ENCODE measurements around the gene TRIM26.
"Not testable (repeated sequence)": the region's sequence is repeated elsewhere in the genome, so short reads cannot be mapped to it uniquely, and the experiment has no call there.

The TRIM26 gene

DNA sequence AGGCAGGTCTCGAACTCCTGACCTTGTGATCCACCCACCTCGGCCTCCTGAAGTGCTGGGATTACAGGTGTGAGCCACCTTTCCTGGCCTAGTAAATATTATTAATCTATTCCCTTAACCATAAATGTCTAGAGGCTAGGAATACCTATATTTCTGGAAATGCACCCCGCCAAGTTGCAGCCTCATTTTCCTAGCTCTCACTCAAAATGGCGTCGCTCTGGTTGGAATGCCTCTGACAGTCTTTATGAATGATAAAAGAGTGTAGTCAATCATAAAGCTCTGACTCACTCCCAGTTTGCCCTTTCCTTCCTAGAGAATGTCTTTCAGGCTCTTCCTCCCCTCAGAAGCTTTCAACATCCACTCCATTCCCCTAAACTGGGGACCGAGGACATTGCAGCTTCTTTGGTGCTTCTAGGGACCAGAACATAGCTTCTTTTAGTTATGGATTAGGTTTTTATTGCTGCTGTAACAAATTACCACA is 14.1 kb upstream of the TRIM26 start:
- H3K4me1 ChIP-seq (ENCODE audit: insufficient read depth, low read length): no peaks in the 10 kb centered on the region
- no peak overlapping the region for H3K27ac ChIP-seq (ENCODE audit: low read depth, low read length)
- no peaks in the 10 kb centered on the region for H3K27me3 ChIP-seq (ENCODE audit: control insufficient read depth in 1 of 2, insufficient read depth in 2 of 2, low read length in 2 of 2)
- H3K9me3 ChIP-seq (ENCODE audit: low read length): no peaks in the 10 kb centered on the region
- no peak overlapping the region for H3K9ac ChIP-seq (ENCODE audit: low read length)
- no peak overlapping the region for H3K4me3 ChIP-seq (ENCODE audit: low read depth in 1 of 2, low read length in 2 of 2)
- no peaks in the 10 kb centered on the region for H3K36me3 ChIP-seq (ENCODE audit: insufficient read depth, low read length)

DNA sequence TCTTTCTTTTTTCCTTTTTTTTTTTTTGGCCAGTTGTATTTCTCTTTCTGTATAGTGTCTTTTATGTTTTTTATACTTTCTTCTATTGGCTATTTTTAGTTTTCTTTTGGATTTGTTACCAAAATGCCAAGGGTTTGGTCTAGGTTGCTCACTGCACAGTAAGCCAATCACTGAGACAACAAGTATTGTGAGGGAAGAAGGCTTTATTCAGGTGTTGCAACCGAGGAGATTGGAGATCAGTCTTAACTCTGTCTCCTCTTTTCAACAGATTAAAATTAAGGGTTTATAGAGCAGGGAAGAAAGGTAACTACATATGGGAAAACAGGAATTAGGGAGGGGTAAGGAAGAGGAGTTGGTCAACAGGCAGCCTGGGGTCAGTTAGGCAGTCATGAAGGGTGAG is 10.1 kb upstream of the TRIM26 start:
- no peaks in the 10 kb centered on the region for H3K4me1 ChIP-seq (ENCODE audit: insufficient read depth, low read length)
- no peak overlapping the region for H3K9ac ChIP-seq (ENCODE audit: low read length)
- H3K4me3 ChIP-seq (ENCODE audit: low read depth in 1 of 2, low read length in 2 of 2): no peak overlapping the region
- H3K36me3 ChIP-seq (ENCODE audit: insufficient read depth, low read length): no peaks in the 10 kb centered on the region
- H3K27me3 ChIP-seq (ENCODE audit: control insufficient read depth in 1 of 2, insufficient read depth in 2 of 2, low read length in 2 of 2): no peaks in the 10 kb centered on the region
- no peak overlapping the region for H3K27ac ChIP-seq (ENCODE audit: low read depth, low read length)
- no peaks in the 10 kb centered on the region for H3K9me3 ChIP-seq (ENCODE audit: low read length)

DNA sequence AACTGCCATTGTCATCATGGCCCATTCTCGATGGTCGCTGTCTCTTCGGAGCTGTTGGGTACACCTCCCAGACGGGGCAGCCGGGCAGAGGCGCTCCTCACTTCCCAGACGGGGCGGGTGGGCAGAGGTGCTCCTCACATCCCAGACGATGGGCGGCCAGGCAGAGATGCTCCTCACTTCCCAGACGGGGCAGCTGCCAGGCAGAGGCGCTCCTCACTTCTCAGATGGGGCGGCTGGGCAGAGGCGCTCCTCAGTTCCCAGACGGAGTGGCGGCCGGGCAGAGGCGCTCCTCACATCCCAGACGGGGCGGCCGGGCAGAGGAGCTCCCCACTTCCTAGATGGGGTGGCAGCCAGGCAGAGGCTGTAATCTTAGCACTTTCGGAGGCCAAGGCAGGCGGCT is 8.8 kb upstream of the TRIM26 start:
- not testable (repeated sequence) for H3K27ac ChIP-seq (ENCODE audit: low read depth, low read length); H3K36me3 ChIP-seq (ENCODE audit: insufficient read depth, low read length); H3K4me1 ChIP-seq (ENCODE audit: insufficient read depth, low read length); H3K9ac ChIP-seq (ENCODE audit: low read length); H3K27me3 ChIP-seq (ENCODE audit: control insufficient read depth in 1 of 2, insufficient read depth in 2 of 2, low read length in 2 of 2); H3K9me3 ChIP-seq (ENCODE audit: low read length); H3K4me3 ChIP-seq (ENCODE audit: low read depth in 1 of 2, low read length in 2 of 2)

DNA sequence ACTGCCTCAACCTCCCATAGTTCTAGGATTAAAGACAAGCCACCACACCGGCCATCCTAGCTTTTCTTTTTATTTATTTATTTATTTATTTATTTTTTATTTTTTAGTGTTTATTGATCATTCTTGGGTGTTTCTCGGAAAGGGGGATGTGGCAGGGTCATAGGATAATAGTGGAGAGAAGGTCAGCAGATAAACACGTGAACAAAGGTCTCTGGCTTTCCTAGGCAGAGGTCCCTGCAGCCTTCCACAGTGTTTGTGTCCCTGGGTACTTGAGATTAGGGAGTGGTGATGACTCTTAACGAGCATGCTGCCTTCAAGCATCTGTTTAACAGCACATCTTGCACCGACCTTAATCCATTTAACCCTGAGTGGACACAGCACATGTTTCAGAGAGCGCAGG is 8.2 kb upstream of the TRIM26 start:
- H3K27ac ChIP-seq (ENCODE audit: low read depth, low read length); H3K9ac ChIP-seq (ENCODE audit: low read length): not testable (repeated sequence)

DNA sequence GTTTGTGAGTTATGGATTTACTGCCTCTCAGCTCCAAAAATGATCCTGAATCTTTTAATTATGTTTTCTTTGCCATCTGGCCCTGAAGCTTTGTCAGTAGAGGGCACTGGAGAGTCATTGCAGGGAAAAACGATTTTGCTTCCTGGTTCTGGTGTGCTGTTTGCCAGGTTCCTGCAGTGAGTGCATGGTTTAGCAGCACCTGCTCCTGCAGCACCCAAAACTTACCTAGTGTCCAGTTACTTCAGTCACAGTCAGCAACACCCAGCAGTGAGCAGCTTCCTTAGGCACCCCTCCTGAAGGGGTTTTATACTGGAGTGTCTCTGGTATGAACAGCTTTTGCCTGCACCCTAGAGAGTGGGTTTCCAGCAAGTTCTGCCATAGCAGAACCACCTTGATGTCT is 6.0 kb upstream of the TRIM26 start:
- Histone ChIP-seq H3K9me3 (ENCODE audit: low read length) (no peaks in the 10 kb centered on the region), H3K27ac (ENCODE audit: low read depth, low read length) (no peak overlapping the region), H3K36me3 (ENCODE audit: insufficient read depth, low read length) (no peaks in the 10 kb centered on the region), H3K4me1 (ENCODE audit: insufficient read depth, low read length) (peaks cover 4% of the 10 kb centered on the region), H3K9ac (ENCODE audit: low read length) (no peak overlapping the region), H3K27me3 (ENCODE audit: control insufficient read depth in 1 of 2, insufficient read depth in 2 of 2, low read length in 2 of 2) (no peaks in the 10 kb centered on the region), H3K4me3 (ENCODE audit: low read depth in 1 of 2, low read length in 2 of 2) (no peak overlapping the region)

More for the DNA sequence above, 8.2 kb upstream of the TRIM26 start:
- not testable (repeated sequence) for H3K27me3 ChIP-seq (ENCODE audit: control insufficient read depth in 1 of 2, insufficient read depth in 2 of 2, low read length in 2 of 2); H3K9me3 ChIP-seq (ENCODE audit: low read length); H3K4me1 ChIP-seq (ENCODE audit: insufficient read depth, low read length); H3K4me3 ChIP-seq (ENCODE audit: low read depth in 1 of 2, low read length in 2 of 2); H3K36me3 ChIP-seq (ENCODE audit: insufficient read depth, low read length)

DNA sequence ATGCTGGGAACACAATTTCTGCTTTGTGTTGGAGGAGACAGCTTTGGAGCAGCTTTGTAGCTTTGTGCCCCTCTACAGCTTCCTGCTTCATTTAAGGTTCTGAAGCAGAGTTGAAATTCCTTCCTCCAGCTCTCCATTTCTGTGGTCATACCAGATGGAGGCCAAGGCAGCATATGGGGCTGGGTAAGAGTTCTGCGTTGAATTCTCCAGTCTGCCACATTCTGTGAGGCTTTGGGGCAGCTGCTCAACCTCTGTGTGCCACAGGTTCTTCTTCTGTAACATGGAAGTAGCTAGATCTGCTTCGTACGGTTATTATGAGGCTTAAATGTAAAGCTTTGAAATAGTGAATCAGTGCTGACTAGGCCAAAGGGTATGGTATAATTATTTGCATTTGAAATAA is 2.9 kb upstream of the TRIM26 start:
- Histone ChIP-seq H3K4me1 (ENCODE audit: insufficient read depth, low read length) (peaks cover 21% of the 10 kb centered on the region), H3K4me3 (ENCODE audit: low read depth in 1 of 2, low read length in 2 of 2) (no peak overlapping the region), H3K36me3 (ENCODE audit: insufficient read depth, low read length) (no peaks in the 10 kb centered on the region), H3K27me3 (ENCODE audit: control insufficient read depth in 1 of 2, insufficient read depth in 2 of 2, low read length in 2 of 2) (no peaks in the 10 kb centered on the region), H3K9me3 (ENCODE audit: low read length) (no peaks in the 10 kb centered on the region), H3K27ac (ENCODE audit: low read depth, low read length) (no peak overlapping the region), H3K9ac (ENCODE audit: low read length) (no peak overlapping the region)

DNA sequence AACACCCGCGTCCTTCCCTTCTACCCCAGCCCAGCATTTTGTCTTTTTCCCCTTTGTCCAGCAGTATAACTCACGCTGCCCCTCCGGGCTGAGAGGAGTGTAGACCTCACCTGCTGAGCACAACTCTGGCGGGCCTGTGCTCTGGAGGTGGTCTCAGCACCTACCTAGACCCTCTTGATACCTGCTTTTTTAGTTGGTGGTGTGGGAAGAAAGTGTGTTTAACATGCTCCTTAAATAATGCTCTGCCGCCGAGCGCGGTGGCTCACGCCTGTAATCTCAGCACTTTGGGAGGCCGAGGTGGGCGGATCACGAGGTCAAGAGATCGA is 1.4 kb upstream of the TRIM26 start:
- Histone ChIP-seq H3K27ac (ENCODE audit: low read depth, low read length) (peak overlapping the region; percentile 97), H3K9me3 (ENCODE audit: low read length) (no peaks in the 10 kb centered on the region), H3K27me3 (ENCODE audit: control insufficient read depth in 1 of 2, insufficient read depth in 2 of 2, low read length in 2 of 2) (no peaks in the 10 kb centered on the region), H3K36me3 (ENCODE audit: insufficient read depth, low read length) (no peaks in the 10 kb centered on the region), H3K4me3 (ENCODE audit: low read depth in 1 of 2, low read length in 2 of 2) (peak overlapping the region in 1 of 2 donors; percentile 95), H3K9ac (ENCODE audit: low read length) (peak overlapping the region; percentile 98), H3K4me1 (ENCODE audit: insufficient read depth, low read length) (peaks cover 31% of the 10 kb centered on the region)

DNA sequence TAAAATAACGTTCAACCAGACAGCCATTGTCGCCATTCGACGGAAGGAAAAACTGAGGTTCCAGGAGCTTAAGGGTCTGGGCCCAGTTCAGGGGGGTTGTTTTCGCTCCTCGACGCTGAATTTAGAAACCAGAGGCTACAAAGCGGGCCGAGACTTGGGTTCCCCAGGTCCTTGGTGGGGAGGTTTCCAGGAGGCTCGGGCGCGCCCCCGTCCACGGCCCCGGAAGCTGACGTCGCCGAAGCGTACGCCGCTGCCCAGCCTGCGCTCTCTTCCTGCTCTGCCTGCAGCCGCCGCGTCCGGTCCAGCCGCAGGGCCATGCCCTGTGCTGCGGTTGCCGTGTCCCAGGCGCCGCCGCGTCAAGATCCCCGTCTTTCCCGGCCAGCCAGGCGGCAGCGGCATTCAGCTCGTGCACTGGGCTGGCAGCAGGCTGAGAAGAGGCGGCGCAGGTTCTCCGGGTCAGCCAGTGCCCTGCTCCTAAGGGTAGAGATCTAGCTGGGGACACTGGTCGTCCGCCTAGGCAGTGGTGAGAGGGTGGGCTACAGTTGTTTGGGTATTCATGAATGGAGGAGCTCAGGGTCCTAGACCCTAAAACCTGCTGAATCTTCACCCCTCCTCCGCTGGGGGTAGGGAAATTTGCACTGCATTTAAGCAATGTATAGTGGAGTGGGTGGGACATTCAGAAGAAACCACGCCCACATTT is 901 bp upstream of the TRIM26 start:
- Histone ChIP-seq H3K36me3 (ENCODE audit: insufficient read depth, low read length) (no peaks in the 10 kb centered on the region), H3K9me3 (ENCODE audit: low read length) (no peaks in the 10 kb centered on the region), H3K9ac (ENCODE audit: low read length) (peak overlapping the region; percentile 98), H3K4me3 (ENCODE audit: low read depth in 1 of 2, low read length in 2 of 2) (peak overlapping the region; percentile 77 to 95), H3K27me3 (ENCODE audit: control insufficient read depth in 1 of 2, insufficient read depth in 2 of 2, low read length in 2 of 2) (no peaks in the 10 kb centered on the region), H3K4me1 (ENCODE audit: insufficient read depth, low read length) (peaks cover 31% of the 10 kb centered on the region), H3K27ac (ENCODE audit: low read depth, low read length) (peak overlapping the region; percentile 97)

DNA sequence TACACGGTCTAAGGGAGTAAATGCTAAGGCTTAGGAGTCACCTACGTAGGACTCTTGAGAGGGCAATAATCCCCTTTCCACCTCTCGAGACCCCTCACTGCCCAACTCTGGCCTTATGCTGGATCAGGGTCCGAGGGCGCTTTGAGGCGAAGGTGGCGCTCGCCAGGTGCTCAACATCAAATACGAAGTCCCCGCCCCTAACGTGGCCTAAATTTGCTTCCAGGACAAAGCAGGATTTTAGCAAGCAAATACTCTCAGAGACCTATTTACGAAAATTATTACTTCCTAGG is 406 bp upstream of the TRIM26 start:
- peak overlapping the region; percentile 98 for H3K9ac ChIP-seq (ENCODE audit: low read length)
- H3K27me3 ChIP-seq (ENCODE audit: control insufficient read depth in 1 of 2, insufficient read depth in 2 of 2, low read length in 2 of 2): no peaks in the 10 kb centered on the region
- no peaks in the 10 kb centered on the region for H3K36me3 ChIP-seq (ENCODE audit: insufficient read depth, low read length)
- H3K9me3 ChIP-seq (ENCODE audit: low read length): no peaks in the 10 kb centered on the region
- H3K27ac ChIP-seq (ENCODE audit: low read depth, low read length): peak overlapping the region; percentile 97
- peak overlapping the region; percentile 77 to 95 for H3K4me3 ChIP-seq (ENCODE audit: low read depth in 1 of 2, low read length in 2 of 2)
- peaks cover 31% of the 10 kb centered on the region for H3K4me1 ChIP-seq (ENCODE audit: insufficient read depth, low read length)

DNA sequence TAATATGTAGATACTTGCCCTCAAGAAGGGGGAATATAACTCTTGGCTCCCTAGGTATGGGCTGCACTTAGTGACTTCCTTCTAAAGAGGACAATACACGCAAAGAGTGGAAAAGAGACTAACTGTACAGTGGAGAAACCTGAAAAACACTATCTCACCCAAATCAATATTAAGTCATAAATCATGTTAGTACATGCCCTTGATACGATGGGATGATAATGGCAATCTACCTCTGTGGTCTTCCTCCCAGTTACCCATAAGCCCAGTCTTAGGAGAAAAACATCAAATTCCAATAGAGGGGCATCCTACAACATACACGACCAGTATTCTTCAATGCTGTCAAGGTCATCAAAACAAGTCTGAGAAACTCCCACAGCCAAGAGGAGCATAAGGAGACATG is 1.3 kb downstream of the TRIM26 start:
- Histone ChIP-seq H3K36me3 (ENCODE audit: insufficient read depth, low read length) (no peaks in the 10 kb centered on the region), H3K27me3 (ENCODE audit: control insufficient read depth in 1 of 2, insufficient read depth in 2 of 2, low read length in 2 of 2) (no peaks in the 10 kb centered on the region), H3K9ac (ENCODE audit: low read length) (peak overlapping the region; percentile 59), H3K4me1 (ENCODE audit: insufficient read depth, low read length) (peaks cover 43% of the 10 kb centered on the region), H3K27ac (ENCODE audit: low read depth, low read length) (no peak overlapping the region), H3K4me3 (ENCODE audit: low read depth in 1 of 2, low read length in 2 of 2) (peak overlapping the region in 1 of 2 donors; percentile 95), H3K9me3 (ENCODE audit: low read length) (no peaks in the 10 kb centered on the region)

DNA sequence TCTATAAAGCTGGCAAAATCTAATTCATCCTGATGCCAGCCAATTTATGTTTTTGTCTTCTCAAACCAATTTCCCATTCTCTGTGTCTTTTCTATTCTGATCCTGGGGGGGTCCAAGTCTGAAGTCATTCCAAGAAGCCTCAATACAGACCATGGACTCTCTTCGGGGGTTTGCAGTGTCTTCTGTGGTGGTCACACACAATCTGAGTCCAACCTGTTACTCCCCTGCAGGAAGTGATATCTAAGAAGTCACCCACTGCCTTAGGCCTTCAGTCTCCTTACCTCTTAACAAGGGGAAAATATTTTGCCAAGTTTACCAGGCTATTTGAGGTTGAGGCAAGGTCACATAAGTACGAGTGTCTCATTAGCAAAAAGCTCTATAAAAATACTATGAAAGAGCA is 1.9 kb downstream of the TRIM26 start:
- Histone ChIP-seq H3K36me3 (ENCODE audit: insufficient read depth, low read length) (no peaks in the 10 kb centered on the region), H3K4me1 (ENCODE audit: insufficient read depth, low read length) (peaks cover 49% of the 10 kb centered on the region), H3K9me3 (ENCODE audit: low read length) (no peaks in the 10 kb centered on the region), H3K27me3 (ENCODE audit: control insufficient read depth in 1 of 2, insufficient read depth in 2 of 2, low read length in 2 of 2) (no peaks in the 10 kb centered on the region), H3K27ac (ENCODE audit: low read depth, low read length) (no peak overlapping the region), H3K9ac (ENCODE audit: low read length) (no peak overlapping the region), H3K4me3 (ENCODE audit: low read depth in 1 of 2, low read length in 2 of 2) (no peak overlapping the region)

DNA sequence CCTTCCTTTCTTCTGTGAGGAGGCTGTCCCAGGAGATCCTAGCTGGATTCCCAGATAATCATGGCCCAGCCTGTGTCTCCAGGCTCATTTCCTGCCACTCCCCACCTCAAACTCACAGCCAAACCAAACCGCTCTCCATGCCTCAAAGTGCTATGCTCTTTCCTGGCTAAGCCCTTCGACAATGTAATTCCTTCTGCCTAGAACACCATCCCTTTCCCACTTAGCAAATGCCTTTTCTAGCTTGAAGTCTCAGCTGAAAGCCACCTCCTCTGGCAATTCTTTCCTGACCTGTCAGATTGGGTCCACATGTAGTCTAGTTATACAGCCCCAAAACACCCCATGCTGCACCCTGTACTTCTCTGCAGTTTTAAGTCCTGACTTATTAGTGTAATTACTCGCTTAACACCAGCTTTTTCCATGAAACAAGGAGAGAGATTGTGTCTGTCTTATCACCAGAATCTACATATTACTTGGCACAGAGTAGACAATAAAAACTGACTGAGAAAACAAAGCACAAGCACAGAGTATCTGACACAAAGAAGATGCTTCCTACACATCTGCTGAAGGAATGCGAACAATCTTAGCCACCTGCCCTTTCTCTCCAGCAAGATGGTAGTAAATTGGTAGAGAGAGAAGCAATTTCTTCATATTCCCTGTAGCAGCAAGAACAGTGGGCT is 5.4 kb downstream of the TRIM26 start:
- peaks cover 7% of the 10 kb centered on the region for H3K36me3 ChIP-seq (ENCODE audit: insufficient read depth, low read length)
- H3K9ac ChIP-seq (ENCODE audit: low read length): no peak overlapping the region
- no peak overlapping the region for H3K4me3 ChIP-seq (ENCODE audit: low read depth in 1 of 2, low read length in 2 of 2)
- H3K27ac ChIP-seq (ENCODE audit: low read depth, low read length): no peak overlapping the region
- no peaks in the 10 kb centered on the region for H3K27me3 ChIP-seq (ENCODE audit: control insufficient read depth in 1 of 2, insufficient read depth in 2 of 2, low read length in 2 of 2)
- H3K4me1 ChIP-seq (ENCODE audit: insufficient read depth, low read length): peaks cover 48% of the 10 kb centered on the region
- H3K9me3 ChIP-seq (ENCODE audit: low read length): no peaks in the 10 kb centered on the region

Data from muscle layer of colon (tissue), 2 donors.